Gastroesophageal sphincter (tissue), 4 donors: Measurements from ENCODE around the gene TLCD3B. TPM values are rescaled to one million over a fixed set of nuclear protein-coding genes. Genes with fewer than 3 reads are reported as not detected.

Experiments used
- ATAC-seq: fragments of 150-250 bp; one replicate; pipeline ENCODE4 v1.9.1; 2016; ENCODE audit warnings: mild to moderate bottlenecking, moderate library complexity
- H3K27ac ChIP-seq, 4 donors: fragments of 200-600 bp; sonication (generic) in 3 of 4; 1 replicate in 3 of 4; 2 replicates in 1 of 4; pipeline ENCODE4 v1.5.1; 2016 to 2019
- H3K27me3 ChIP-seq: fragments of 200-600 bp; sonication (generic); one replicate; pipeline ENCODE4 v1.5.1; 2019
- H3K36me3 ChIP-seq, 2 donors: fragments of 200-600 bp; sonication (generic); one replicate each; pipeline ENCODE4 v1.5.1; 2019; ENCODE audit warnings: control low read depth in 1 of 2
- H3K4me1 ChIP-seq, 3 donors: fragments of 200-600 bp; sonication (generic); 1 replicate in 2 of 3; 2 replicates in 1 of 3; pipeline ENCODE4 v1.5.1; 2016 to 2019; ENCODE audit warnings: control low read depth in 2 of 3
- H3K4me3 ChIP-seq, 2 donors: fragments of 200-600 bp; sonication (generic); one replicate each; pipeline ENCODE4 v1.5.1; 2019; ENCODE audit warnings: mild to moderate bottlenecking in 1 of 2, moderate library complexity in 1 of 2
- H3K9me3 ChIP-seq, 3 donors: fragments of 200-600 bp; sonication (generic); one replicate each; pipeline ENCODE4 v1.5.1; 2017 to 2019; ENCODE audit warnings: control low read depth in 2 of 3
- EP300 ChIP-seq: sonication (generic); formaldehyde crosslinking; IDR thresholded peaks from one replicate; pipeline ENCODE4 v1.6.1; 2017; ENCODE audit warnings: antibody characterized with exemption, mild to moderate bottlenecking
- POLR2A ChIP-seq, 2 donors: fragments of 450-650 bp; IDR thresholded peaks; one replicate each; pipeline ENCODE4 v1.6.1; 2017; ENCODE audit warnings: antibody characterized with exemption in 2 of 2, mild to moderate bottlenecking in 2 of 2, moderate library complexity in 1 of 2
- POLR2AphosphoS5 ChIP-seq: sonication (generic); formaldehyde crosslinking; IDR thresholded peaks from one replicate; pipeline ENCODE4 v1.6.1; 2017; ENCODE audit warnings: antibody characterized with exemption
- WGBS, 2 donors: methylation state at CpG; one replicate each; pipeline ENCODE4 v1.1.5; 2018; ENCODE audit warnings: low coverage in 1 of 2; 5-methylcytosine and 5-hydroxymethylcytosine counted together
- total RNA-seq, 4 donors: library from RNA; depleted of rRNA; stranded (reverse); fragments of >200 nt; gene quantifications; one replicate each; pipeline ENCODE4 v1.1.0, GENCODE V29; 2016
- TF ChIP-seq, protein P1 (sequence below), 4 experiments: fragments of 200-600 bp in 2 of 4; fragments of 450-650 bp in 2 of 4; sonication (generic) in 1 of 4; IDR thresholded peaks; one replicate each; pipeline ENCODE4 v1.5.1; 2017 to 2019; ENCODE audit warnings: antibody characterized with exemption in 4 of 4, mild to moderate bottlenecking in 2 of 4, moderate library complexity in 2 of 4

The TLCD3B gene
- total RNA-seq, 4 donors from 2014 or later, result not detected

DNA sequence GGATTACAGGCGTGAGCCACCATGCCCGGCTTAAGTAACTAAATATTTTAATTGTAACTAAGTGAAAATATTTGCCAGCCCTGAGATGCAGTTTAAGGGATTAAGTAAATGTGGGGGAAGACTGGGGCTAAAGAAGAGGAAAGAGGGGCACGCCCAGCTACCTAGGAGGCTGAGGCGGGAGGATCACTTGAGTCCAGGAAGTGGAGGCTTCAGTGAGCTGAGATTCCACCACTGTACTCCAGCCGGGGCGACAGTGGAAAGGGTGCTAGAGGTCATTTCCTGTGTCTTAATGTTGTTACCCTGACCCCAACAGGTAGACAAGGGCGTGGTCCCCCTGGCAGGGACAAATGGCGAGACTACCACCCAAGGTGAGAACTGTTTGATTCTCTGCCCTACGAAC lies 37.3 kb upstream of the TLCD3B start:
- WGBS, 2 donors, result 64 to 100% methylated on average over 4 to 9 of the region's 9 CpGs
- Histone ChIP-seq H3K36me3 (peaks cover 0 to 67% of the 10 kb centered on the region in 2 donors), H3K4me3 (peak overlapping the region in 1 of 2 donors; percentile 96), H3K4me1 (peaks cover 0 to 63% (median 34%) of the 10 kb centered on the region in 3 donors), H3K9me3 (no peaks in the 10 kb centered on the region), H3K27ac (peak overlapping the region; percentile 4 to 99 (median 88)), H3K27me3 (no peaks in the 10 kb centered on the region)
- TF ChIP-seq POLR2AphosphoS5 (no peak), EP300 (no peak), POLR2A (IDR thresholded peaks at IDR 0.05) (no peak)
- TF ChIP-seq, protein P1, sequence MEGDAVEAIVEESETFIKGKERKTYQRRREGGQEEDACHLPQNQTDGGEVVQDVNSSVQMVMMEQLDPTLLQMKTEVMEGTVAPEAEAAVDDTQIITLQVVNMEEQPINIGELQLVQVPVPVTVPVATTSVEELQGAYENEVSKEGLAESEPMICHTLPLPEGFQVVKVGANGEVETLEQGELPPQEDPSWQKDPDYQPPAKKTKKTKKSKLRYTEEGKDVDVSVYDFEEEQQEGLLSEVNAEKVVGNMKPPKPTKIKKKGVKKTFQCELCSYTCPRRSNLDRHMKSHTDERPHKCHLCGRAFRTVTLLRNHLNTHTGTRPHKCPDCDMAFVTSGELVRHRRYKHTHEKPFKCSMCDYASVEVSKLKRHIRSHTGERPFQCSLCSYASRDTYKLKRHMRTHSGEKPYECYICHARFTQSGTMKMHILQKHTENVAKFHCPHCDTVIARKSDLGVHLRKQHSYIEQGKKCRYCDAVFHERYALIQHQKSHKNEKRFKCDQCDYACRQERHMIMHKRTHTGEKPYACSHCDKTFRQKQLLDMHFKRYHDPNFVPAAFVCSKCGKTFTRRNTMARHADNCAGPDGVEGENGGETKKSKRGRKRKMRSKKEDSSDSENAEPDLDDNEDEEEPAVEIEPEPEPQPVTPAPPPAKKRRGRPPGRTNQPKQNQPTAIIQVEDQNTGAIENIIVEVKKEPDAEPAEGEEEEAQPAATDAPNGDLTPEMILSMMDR (IDR thresholded peaks at IDR 0.05), result no peak
- ATAC-seq, result no peak

DNA sequence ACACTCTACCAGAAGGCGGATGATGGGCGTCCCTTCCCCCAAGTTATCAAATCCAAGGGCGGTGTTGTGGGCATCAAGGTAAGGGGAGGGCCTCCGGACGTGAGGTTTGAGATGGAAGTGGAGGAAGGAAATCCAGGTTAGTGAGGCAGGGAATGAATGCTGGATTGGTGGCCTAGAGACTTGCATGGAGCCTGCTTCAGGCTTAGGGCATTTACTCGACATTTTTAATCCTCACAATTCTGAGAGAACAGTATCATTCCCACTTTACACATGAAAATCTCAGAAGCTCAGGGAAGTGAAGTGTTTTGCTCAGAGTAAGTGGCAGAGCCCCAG lies 36.5 kb upstream of the TLCD3B start:
- no peak for ATAC-seq
- Histone ChIP-seq H3K4me3 (peak overlapping the region; percentile 88 to 96), H3K36me3 (peaks cover 0 to 59% of the 10 kb centered on the region in 2 donors), H3K27me3 (no peaks in the 10 kb centered on the region), H3K9me3 (no peaks in the 10 kb centered on the region), H3K27ac (peak overlapping the region in 3 of 4 donors; percentile 97 to 99 (median 97)), H3K4me1 (peaks cover 0 to 71% (median 37%) of the 10 kb centered on the region in 3 donors)
- 33 to 51% methylated on average over 1 to 4 of the region's 6 CpGs for WGBS, 2 donors
- TF ChIP-seq, protein P1 (IDR thresholded peaks at IDR 0.05), result no peak
- TF ChIP-seq POLR2A (IDR thresholded peaks at IDR 0.05), result no peak

DNA sequence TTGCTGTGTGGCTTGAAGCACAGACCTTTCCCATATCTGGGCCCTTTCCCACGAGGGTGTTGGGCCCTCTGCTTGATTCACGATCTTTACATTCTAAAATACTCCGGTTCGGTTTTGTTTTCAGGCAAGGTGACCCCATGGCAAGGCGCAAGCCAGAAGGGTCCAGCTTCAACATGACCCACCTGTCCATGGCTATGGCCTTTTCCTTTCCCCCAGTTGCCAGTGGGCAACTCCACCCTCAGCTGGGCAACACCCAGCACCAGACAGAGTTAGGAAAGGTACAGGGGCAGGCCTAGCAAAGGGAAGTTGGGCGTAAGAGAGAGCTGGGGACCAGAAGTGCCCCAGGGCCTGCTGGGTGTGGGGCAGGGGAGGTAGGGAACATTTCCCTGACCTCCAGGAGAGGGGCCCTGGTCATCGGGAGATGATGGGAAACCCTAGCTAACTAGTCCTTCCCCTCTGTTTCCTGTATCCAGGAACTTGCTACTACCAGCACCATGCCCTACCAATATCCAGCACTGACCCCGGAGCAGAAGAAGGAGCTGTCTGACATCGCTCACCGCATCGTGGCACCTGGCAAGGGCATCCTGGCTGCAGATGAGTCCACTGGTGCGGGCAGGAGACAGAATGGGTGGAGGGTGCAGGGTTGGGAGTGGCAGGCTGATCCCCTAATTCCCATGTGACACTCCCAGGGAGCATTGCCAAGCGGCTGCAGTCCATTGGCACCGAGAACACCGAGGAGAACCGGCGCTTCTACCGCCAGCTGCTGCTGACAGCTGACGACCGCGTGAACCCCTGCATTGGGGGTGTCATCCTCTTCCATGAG lies 35.9 kb upstream of the TLCD3B start:
- TF ChIP-seq EP300, result no peak
- no peak for TF ChIP-seq POLR2A (IDR thresholded peaks at IDR 0.05)
- no peak for TF ChIP-seq POLR2AphosphoS5
- TF ChIP-seq, protein P1 (IDR thresholded peaks at IDR 0.05), result no peak
- Histone ChIP-seq H3K27me3 (no peaks in the 10 kb centered on the region), H3K36me3 (peaks cover 0 to 54% of the 10 kb centered on the region in 2 donors), H3K9me3 (no peaks in the 10 kb centered on the region), H3K4me3 (peak overlapping the region; percentile 88 to 96), H3K4me1 (peaks cover 0 to 73% (median 37%) of the 10 kb centered on the region in 3 donors), H3K27ac (peak overlapping the region; percentile 97 to 99 (median 97))
- 20% methylated on average over 2 of the region's 21 CpGs for WGBS, 2 donors
- ATAC-seq, result no peak

DNA sequence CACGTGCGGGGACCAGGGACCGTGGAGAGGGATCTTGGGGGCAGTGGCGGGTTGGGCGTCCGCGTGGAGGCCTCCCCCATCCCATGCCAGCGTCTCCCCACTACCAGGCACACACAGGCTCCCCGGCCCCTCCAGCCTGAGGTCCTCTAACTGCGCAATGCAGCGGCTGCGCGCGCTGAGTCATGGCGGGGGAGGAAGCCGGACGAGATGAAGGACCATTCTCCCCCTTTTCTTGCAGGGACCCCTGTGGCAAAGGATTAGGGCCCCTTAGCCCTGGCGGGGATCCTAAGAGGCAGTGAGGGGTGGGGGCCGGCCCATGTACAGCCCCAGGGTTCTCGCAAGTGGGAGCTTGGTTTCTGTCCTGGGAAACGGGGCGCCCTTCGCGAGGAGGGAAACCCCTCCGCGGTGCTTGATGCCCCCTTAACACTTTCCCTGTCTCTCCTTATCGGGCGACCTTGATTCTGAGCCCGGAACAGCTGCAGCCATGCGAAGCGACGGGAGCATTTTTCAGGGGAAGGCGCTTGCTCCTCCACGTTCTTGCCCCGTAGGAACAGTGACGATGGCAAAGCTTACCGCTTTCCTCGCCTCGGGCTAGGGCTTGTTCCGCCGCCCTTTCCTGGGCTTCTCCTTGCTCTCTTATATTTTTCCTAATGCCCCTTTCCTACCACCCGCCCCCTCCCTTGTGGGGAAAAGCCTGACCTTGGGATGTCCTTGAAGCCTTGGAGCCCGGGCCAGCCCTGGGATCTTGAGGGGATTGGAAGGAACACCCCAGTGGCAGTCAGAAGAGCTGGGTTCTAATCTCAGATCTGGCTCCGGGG lies 35.1 kb upstream of the TLCD3B start:
- no peaks in the 10 kb centered on the region for H3K27me3 ChIP-seq
- 0% methylated on average over 11 of the region's 44 CpGs; no CpG with 5 or more reads in 1 of the 2 donors for WGBS, 2 donors
- H3K9me3 ChIP-seq, result no peaks in the 10 kb centered on the region
- peak overlapping the region; percentile 97 to 99 (median 97) for H3K27ac ChIP-seq
- peak overlapping the region; percentile 88 to 96 for H3K4me3 ChIP-seq
- H3K36me3 ChIP-seq, result peaks cover 0 to 45% of the 10 kb centered on the region in 2 donors
- peaks cover 0 to 67% (median 37%) of the 10 kb centered on the region in 3 donors for H3K4me1 ChIP-seq
- TF ChIP-seq EP300, result no peak
- peak; percentile 11 for ATAC-seq

DNA sequence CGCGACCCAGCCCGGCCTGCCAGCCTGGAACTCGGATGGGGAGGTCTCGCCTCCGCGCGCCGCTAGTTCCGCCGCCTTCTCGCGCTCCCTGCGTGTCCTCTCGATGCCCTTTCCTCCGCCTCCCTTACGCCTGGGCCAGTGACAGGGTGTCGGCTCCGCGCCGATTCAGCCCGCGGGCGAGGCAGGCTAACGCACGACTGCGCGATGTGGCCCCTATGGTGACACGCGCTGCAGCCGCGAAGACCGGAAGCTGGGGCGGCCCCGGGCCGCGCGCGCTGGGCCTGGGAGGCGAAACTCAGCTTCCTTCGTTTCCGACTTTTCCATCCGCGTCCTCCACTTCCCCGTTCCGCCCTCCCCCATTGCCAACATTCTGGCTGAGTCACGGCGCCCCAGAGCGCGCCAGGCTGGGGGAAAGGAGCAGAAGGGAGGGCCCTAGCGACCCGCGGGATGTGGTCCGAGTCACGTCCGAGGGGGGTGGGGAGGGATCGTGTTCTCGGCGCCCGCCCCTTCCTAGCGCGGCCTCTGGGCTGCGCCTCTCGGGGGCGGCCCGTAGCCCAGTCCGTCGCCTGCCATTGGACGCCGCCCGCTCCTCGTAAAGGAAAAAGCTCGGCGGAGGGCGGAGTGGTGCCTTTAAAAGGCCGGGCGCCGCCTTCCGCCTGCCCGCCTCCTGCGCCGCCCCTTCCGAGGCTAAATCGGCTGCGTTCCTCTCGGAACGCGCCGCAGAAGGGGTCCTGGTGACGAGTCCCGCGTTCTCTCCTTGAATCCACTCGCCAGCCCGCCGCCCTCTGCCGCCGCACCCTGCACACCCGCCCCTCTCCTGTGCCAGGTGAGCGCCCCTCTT lies 34.3 kb upstream of the TLCD3B start, which contains the start of gene ALDOA:
Gene ALDOA, plus strand, starts transcription at position 659 of the 841 bp plus-strand sequence. CDS start 1,138 bp downstream, outside the sequence.
- H3K27ac ChIP-seq, result peak within 1 kb of the TSS; percentile 97 to 99 (median 97)
- peaks cover 0 to 37% of the 10 kb centered on the region in 2 donors for H3K36me3 ChIP-seq
- TF ChIP-seq, protein P1 (IDR thresholded peaks at IDR 0.05), result peak in 1 of 4 experiments; percentile 19
- TF ChIP-seq POLR2AphosphoS5 (peak; percentile 96), EP300 (no peak), POLR2A (IDR thresholded peaks at IDR 0.05) (peak; percentile 98 to 99)
- H3K27me3 ChIP-seq, result no peaks in the 10 kb centered on the region
- H3K9me3 ChIP-seq, result no peaks in the 10 kb centered on the region
- 1% methylated on average over 17 of the region's 99 CpGs; no CpG with 5 or more reads in 1 of the 2 donors for WGBS, 2 donors
- H3K4me3 ChIP-seq, result peak within 1 kb of the TSS; percentile 88 to 96
- H3K4me1 ChIP-seq, result peaks cover 0 to 67% (median 45%) of the 10 kb centered on the region in 3 donors
- ATAC-seq, result peak; percentile 94
